Stimulated activated CD8-positive, alpha-beta memory T cell treated with anti-CD3 and anti-CD28 coated beads, Interleukin-15, amount 100 ng/mL, for 48 hours (primary cell): ENCODE data around the gene COQ9.

ENCODE experiments used
- DNase-seq, 2 donors: peaks; one replicate each; pipeline ENCODE4 v3.0.0-alpha.2; 2020; ENCODE audit warnings: low read depth in 2 of 2

Gene COQ9

GRCh38 chr16:57471852-57472664, 24.8 kb downstream of the COQ9 start:
- DNase-seq, result no peak

DNA sequence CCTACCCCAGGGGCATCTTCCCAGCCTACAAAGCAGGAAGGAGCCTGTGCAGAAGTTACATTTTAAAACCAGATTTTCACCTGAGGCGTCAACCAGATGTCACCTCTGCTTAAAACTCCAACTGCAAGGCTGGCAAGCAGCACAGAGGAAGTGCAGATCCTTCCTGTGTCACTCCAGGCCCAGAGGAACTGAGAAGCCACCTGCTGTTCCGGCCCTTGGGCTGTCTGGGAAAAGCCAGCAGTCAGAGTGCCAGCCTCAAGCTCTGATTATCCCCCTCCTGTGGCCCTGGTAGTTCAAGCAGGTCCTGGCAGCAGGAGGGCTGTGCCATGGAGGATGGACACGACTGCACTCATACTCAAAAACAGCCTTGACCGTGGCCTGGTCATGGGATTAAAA, 25.4 kb downstream of the COQ9 start:
- DNase-seq, result no peak

DNA sequence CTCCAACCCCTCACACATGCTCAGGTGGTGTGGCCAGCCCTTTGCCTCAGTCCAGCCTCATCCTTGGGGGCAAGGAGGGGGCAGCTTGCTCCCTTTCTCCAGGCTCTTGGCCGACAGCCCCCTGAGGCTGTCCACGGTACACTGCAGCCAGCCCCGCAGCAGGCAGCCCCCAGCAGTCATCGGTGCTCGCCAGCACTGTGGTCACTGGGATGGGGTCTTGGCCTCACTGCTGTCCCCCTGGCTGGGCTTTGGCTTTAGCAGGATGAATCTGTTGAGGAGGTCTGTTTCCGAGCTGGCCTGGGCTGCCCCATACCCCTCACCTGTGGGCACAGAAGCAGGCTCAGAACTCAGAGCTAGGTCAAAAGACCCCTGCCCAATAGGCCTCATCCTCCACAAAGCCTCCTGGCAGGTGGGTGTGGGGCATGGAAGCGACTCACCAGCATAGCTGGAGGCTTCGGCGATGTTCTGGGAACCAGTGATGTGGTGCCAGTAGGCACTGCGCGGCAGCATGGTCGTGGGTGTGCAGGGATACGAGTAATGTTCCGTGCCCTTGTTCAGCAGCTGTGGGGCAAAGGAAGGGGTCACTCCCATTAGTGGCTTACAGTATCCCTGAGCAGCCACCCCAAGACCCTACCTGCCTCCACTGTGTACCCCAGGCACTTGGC, 26.0 kb downstream of the COQ9 start:
- DNase-seq, result no peak

GRCh38 chr16:57473906-57474305, 26.6 kb downstream of the COQ9 start:
- DNase-seq, result no peak

- DNase-seq, result no peak
These were observed 27.7 kb downstream of the COQ9 start for GRCh38 chr16:57474671-57475661.

GRCh38 chr16:57475711-57476339, 28.5 kb downstream of the COQ9 start:
- DNase-seq, result peak; percentile 72 to 76

GRCh38 chr16:57476546-57477410, 29.5 kb downstream of the COQ9 start:
- DNase-seq, result no peak

- no peak for DNase-seq
These were observed 30.4 kb downstream of the COQ9 start for GRCh38 chr16:57477531-57478202.

GRCh38 chr16:57478396-57479204, 31.3 kb downstream of the COQ9 start:
- no peak for DNase-seq

GRCh38 chr16:57479205-57479975, 32.1 kb downstream of the COQ9 start:
- DNase-seq, result no peak

- DNase-seq, result no peak
These were observed 32.9 kb downstream of the COQ9 start for GRCh38 chr16:57479976-57480753.

DNA sequence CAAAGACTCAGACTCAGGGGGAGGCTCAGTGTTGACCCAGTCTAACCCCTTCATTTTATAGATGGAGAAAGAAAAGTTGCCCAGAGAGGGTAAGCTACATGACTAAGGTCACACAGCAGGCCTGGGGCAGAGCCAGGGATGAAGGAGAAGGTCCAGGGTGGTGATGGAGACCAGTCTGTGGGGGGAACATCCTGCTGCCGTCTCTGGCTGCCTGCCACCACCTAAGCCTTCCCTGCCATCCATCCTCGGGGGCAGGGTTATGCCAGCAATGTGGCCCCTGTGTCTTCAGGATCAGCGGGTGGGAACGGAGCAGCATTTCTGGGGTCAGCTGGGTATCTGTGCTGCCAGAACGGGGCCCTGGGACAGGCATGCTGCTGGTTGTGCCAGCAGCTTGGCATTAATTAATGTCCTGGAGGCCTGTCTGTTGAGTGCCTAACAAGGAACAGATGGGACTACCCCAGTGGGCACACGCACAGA, 33.5 kb downstream of the COQ9 start:
- DNase-seq, result no peak

DNA sequence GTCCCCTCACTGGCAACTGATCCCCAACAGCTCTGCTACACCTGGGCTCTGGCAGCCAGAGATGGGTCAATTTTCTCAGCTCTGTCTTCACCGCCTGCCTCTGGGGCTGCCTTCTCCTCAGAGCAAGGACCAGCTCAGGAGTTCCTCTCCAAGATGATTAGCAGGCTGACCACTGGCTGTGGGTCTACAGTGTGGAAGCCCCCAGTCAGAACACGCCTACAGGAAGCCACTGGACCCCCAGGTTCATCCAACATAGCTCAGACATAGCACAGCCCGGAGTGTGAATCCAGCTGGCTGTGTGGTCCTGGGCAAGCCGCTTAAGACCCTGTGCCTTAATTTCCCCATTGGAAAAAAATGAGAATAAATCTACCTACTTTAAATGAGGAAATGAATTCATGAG, 34.1 kb downstream of the COQ9 start:
- DNase-seq, result no peak

DNA sequence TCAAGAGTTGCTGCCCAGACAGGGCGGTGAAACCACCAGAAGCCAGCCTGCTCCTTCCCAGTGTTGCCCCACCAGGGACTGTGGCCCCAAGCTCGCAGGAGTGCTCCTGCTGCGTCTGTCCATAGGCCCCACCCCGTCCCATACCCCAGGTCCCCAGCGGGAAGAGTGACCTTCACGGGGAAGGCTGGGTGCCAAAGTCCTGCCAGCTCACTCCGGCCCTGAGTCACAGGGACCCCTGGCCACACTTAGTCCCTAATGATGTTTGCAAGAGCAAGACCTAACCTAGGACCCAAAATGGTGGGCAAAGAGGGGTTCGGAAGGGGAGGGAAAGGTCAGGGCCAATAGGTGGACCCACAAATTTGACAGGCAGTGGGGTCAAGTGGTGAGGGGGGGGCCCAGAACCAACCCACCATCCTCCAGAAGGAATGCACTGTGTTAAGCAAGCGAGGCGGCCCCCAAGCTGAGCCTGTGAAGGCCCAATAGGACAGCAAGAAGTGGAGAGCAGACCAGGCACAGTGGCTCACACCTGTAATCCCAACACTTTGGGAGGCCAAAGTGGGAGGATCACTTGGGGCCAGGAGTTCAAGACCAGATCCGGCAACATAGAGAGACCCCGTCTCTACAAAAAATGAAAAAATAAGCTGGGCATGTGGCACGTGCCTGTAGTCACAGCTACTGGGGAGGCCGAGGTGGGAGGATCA, 35.7 kb downstream of the COQ9 start:
- DNase-seq, result no peak

GRCh38 chr16:57483725-57484514, 36.6 kb downstream of the COQ9 start:
- DNase-seq, result no peak

DNA sequence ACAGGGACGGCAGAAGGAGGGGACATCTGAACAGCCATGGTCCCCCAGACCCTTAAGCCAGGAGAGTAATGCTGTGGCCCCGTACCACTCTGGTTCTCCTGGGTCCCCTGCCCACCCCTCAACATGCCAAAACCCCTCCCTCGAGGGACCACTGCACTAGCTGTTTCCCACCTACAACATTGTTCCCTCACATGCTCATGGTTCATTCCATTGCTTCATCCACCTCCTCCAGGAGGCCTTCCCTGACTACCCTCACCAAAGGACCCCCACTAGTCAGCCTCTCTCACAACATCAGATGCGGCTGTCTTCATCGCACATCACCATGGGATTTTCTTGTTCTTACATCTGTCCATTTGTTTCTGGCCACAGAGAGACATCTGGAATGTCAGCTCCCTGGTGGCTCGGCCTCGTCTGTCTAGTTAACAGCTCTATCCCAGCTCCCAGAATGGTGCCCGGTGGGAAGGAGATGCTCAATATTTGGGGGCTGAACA, 37.3 kb downstream of the COQ9 start:
- DNase-seq, result no peak
